Esophagus muscularis mucosa (tissue), 4 donors: ENCODE measurements around the gene IL17B. TPM values are rescaled to one million over a fixed set of nuclear protein-coding genes. Genes with fewer than 3 reads are reported as not detected.

Experiments used
- DNase-seq: peaks from one replicate; pipeline ENCODE4 v3.0.0-alpha.2; 2017; ENCODE audit errors: extremely low spot score
- H3K27ac ChIP-seq, 4 donors: fragments of 200-600 bp; sonication (generic); replicated peaks in 1 of 4; 1 replicate in 3 of 4; 2 replicates in 1 of 4; pipeline ENCODE4 v1.5.1; 2016 to 2019; ENCODE audit warnings: mild to moderate bottlenecking in 1 of 4
- H3K27me3 ChIP-seq, 4 donors: fragments of 200-600 bp; sonication (generic); one replicate each; pipeline versions ENCODE4 v1.5.1 to v1.6.0; 2016 to 2019
- H3K36me3 ChIP-seq, 4 donors: fragments of 200-600 bp; sonication (generic); one replicate each; pipeline ENCODE4 v1.5.1; 2016 to 2019
- H3K4me1 ChIP-seq, 4 donors: fragments of 200-600 bp; sonication (generic); one replicate each; pipeline ENCODE4 v1.5.1; 2016 to 2019
- H3K4me3 ChIP-seq, 4 donors: fragments of 200-600 bp; sonication (generic); 1 replicate in 2 of 4; 2 replicates in 2 of 4; pipeline ENCODE4 v1.5.1; 2016 to 2019; ENCODE audit warnings: mild to moderate bottlenecking in 4 of 4, moderate library complexity in 1 of 4
- H3K9me3 ChIP-seq, 4 donors: fragments of 200-600 bp; sonication (generic); 1 replicate in 3 of 4; 2 replicates in 1 of 4; pipeline ENCODE4 v1.5.1; 2016 to 2019
- CTCF ChIP-seq, 3 experiments: fragments of 200-600 bp in 2 of 3; fragments of 450-650 bp in 1 of 3; sonication (generic) in 2 of 3; IDR thresholded peaks; one replicate each; pipeline ENCODE4 v1.5.1; 2017 to 2019; ENCODE audit warnings: antibody characterized with exemption in 3 of 3, mild to moderate bottlenecking in 2 of 3, moderate library complexity in 1 of 3
- EP300 ChIP-seq: sonication (generic); formaldehyde crosslinking; IDR thresholded peaks from one replicate; pipeline ENCODE4 v1.6.1; 2017; ENCODE audit warnings: antibody characterized with exemption
- POLR2A ChIP-seq: fragments of 450-650 bp; IDR thresholded peaks from one replicate; pipeline ENCODE4 v1.6.1; 2017; ENCODE audit warnings: antibody characterized with exemption, moderate library complexity, mild to moderate bottlenecking, low read depth
- POLR2AphosphoS5 ChIP-seq, 2 donors: sonication (generic); formaldehyde crosslinking; IDR thresholded peaks; one replicate each; pipeline ENCODE4 v1.6.1; 2017; ENCODE audit warnings: antibody characterized with exemption in 2 of 2
- WGBS: methylation state at CpG from one replicate; pipeline ENCODE4 v1.1.5; 2018; 5-methylcytosine and 5-hydroxymethylcytosine counted together
- intact Hi-C: fragments of 100-400 bp; cut with DNase I; formaldehyde crosslinking; loops from one replicate; pipeline ENCODE4 v1.15.1; 2023
- total RNA-seq, 4 donors: library from RNA; depleted of rRNA; stranded (reverse); fragments of >200 nt; gene quantifications; one replicate each; pipeline versions ENCODE4 v1.1.0 to v1.2.1, GENCODE V29; 2016

The IL17B gene
- total RNA-seq, 4 donors from 2014 or later, result 2.5 to 20.3 (median 8.0) TPM

GRCh38 chr5:149408252-149409099, 29.4 kb upstream of the IL17B start:
- Histone ChIP-seq H3K36me3 (peaks cover 0 to 65% (median 58%) of the 10 kb centered on the region in 4 donors), H3K27ac (peak overlapping the region; percentile 94 to 98 (median 96)), H3K4me1 (peaks cover 18 to 47% (median 42%) of the 10 kb centered on the region in 4 donors), H3K9me3 (no peaks in the 10 kb centered on the region), H3K4me3 (peak overlapping the region; percentile 62 to 77 (median 68)), H3K27me3 (no peaks in the 10 kb centered on the region)
- no peak for TF ChIP-seq EP300
- TF ChIP-seq POLR2AphosphoS5 (IDR thresholded peaks at IDR 0.05), result peak; percentile 45 to 74
- TF ChIP-seq CTCF (IDR thresholded peaks at IDR 0.05), result no peak
- no peak for TF ChIP-seq POLR2A
- 53% methylated on average over 12 of the region's 12 CpGs for WGBS
- DNase-seq, result no peak
- intact Hi-C loops, result no loop called here

- intact Hi-C loops, result no loop called here
- H3K4me3 ChIP-seq, result peak overlapping the region; percentile 62 to 77 (median 68)
- H3K36me3 ChIP-seq, result peaks cover 0 to 57% (median 50%) of the 10 kb centered on the region in 4 donors
- H3K9me3 ChIP-seq, result no peaks in the 10 kb centered on the region
- TF ChIP-seq POLR2AphosphoS5 (IDR thresholded peaks at IDR 0.05) (peak in 1 of 2 donors; percentile 5), EP300 (no peak)
- no peaks in the 10 kb centered on the region for H3K27me3 ChIP-seq
- H3K27ac ChIP-seq, result peak overlapping the region; percentile 94 to 98 (median 96)
- 42% methylated on average over 8 of the region's 11 CpGs for WGBS
- no peak for DNase-seq
- H3K4me1 ChIP-seq, result peaks cover 14 to 39% (median 35%) of the 10 kb centered on the region in 4 donors
Measured at GRCh38 chr5:149407323-149408251, 28.5 kb upstream of the IL17B start.

- H3K9me3 ChIP-seq, result no peaks in the 10 kb centered on the region
- peak overlapping the region; percentile 62 to 77 (median 68) for H3K4me3 ChIP-seq
- no peaks in the 10 kb centered on the region for H3K27me3 ChIP-seq
- intact Hi-C loops, result no loop called here
- peak overlapping the region; percentile 94 to 98 (median 96) for H3K27ac ChIP-seq
- peaks cover 14 to 33% (median 30%) of the 10 kb centered on the region in 4 donors for H3K4me1 ChIP-seq
- no peak for DNase-seq
- TF ChIP-seq POLR2AphosphoS5 (IDR thresholded peaks at IDR 0.05), result peak in 1 of 2 donors; percentile 52
- TF ChIP-seq CTCF (IDR thresholded peaks at IDR 0.05), result no peak
- peak; percentile 69 for TF ChIP-seq POLR2A
- 0% methylated on average over 1 of the region's 4 CpGs for WGBS
- peaks cover 0 to 50% (median 43%) of the 10 kb centered on the region in 4 donors for H3K36me3 ChIP-seq
Measured at GRCh38 chr5:149406979-149407306, 27.9 kb upstream of the IL17B start.

- DNase-seq, result no peak
- H3K4me3 ChIP-seq, result peak overlapping the region; percentile 62 to 77 (median 68)
- WGBS, result 26% methylated on average over 8 of the region's 9 CpGs
- no peak for TF ChIP-seq POLR2A
- peak; percentile 5 for TF ChIP-seq EP300
- TF ChIP-seq POLR2AphosphoS5 (IDR thresholded peaks at IDR 0.05), result peak; percentile 95 to 98
- peak in 2 of 3 experiments; percentile 17 to 20 for TF ChIP-seq CTCF (IDR thresholded peaks at IDR 0.05)
- H3K9me3 ChIP-seq, result no peaks in the 10 kb centered on the region
- H3K36me3 ChIP-seq, result peaks cover 0 to 45% (median 38%) of the 10 kb centered on the region in 4 donors
- H3K4me1 ChIP-seq, result peaks cover 14 to 29% (median 28%) of the 10 kb centered on the region in 4 donors
- no peaks in the 10 kb centered on the region for H3K27me3 ChIP-seq
- intact Hi-C loops, result no loop called here
- peak overlapping the region; percentile 94 to 98 (median 96) for H3K27ac ChIP-seq
Measured at GRCh38 chr5:149406203-149406978, 27.3 kb upstream of the IL17B start.
